GM19035 (cell line): ENCODE data around the gene TPSD1.
"Not testable (repeated sequence)": the region's sequence is repeated elsewhere in the genome, so short reads cannot be mapped to it uniquely, and the experiment has no call there.

Experiments used
- ATAC-seq: cut with Tn5 transposase; IDR thresholded peaks from one replicate; pipeline ENCODE4 v1.9.1; 2021; ENCODE audit not compliant: unreplicated experiment

Gene TPSD1

DNA sequence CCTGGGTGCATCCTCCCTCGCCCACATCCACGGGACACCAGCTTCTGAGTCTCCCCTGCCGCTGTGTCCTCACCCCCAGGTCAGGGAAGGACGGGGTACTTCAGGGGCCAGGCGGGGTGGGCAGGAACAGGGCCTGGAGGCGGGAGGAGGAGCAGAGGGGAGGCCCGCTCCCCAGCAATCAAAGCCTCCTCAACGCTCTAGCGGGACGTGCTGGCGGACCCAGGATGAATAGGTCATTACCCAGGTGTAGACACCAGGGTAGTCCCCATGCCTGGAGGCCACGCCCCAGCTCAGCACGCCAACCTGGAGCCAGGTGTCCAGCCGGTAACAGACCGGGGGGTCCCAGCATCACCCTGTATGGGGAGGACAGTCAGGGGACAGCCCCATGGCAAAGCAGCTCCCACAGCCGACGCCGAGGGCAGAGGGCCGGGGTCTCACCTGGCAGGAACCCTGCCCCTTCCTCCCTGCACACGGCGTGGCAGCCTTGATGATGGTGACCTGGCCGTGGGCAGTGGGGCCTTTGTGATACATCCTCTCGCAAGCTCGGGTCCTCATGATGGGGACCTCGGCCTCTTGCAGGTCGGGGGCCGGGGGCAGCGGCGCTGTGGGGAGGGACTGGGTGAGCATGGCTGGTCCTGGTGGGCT, 24.2 kb downstream of the TPSD1 start:
- ATAC-seq: no peak

DNA sequence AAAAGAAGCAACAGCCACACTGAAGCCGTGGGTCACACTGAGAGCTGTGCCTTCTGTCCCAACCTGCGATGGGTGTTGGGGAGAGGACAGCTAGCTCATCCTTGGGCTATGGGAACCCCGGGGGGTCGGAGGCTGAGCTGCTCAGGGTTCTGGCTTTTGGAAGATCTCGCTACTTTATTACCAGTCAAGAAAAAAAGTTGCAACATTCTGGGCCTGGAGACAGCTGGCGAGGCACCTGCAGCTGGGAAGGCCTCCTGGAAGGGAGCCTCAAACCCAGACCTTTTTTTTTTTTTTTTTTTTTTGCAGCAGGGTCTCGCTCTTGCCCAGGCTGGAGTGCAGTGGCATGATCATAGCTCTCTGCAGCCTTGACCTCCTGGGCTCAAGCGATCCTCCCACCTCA, 24.9 kb downstream of the TPSD1 start:
- ATAC-seq: no peak

DNA sequence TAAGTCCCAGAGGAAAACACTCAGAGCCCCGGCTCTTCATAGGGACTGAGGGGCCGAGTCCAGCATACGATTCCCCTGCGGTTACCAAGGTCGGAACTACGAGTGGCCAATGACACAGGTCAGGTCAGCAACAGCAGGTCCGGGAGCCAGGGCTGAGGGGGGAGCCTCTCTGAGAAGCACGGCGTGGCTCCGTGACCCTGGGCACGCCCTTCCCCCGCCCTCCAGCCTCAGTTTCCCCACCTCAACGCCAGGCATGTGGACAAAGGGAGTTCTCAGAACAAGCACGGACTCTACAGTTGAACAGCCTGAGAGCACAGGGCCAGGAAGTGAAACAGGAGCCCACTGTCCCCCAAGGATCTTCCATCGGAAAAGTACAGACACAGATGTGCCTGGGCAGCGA, 25.6 kb downstream of the TPSD1 start:
- ATAC-seq: no peak

DNA sequence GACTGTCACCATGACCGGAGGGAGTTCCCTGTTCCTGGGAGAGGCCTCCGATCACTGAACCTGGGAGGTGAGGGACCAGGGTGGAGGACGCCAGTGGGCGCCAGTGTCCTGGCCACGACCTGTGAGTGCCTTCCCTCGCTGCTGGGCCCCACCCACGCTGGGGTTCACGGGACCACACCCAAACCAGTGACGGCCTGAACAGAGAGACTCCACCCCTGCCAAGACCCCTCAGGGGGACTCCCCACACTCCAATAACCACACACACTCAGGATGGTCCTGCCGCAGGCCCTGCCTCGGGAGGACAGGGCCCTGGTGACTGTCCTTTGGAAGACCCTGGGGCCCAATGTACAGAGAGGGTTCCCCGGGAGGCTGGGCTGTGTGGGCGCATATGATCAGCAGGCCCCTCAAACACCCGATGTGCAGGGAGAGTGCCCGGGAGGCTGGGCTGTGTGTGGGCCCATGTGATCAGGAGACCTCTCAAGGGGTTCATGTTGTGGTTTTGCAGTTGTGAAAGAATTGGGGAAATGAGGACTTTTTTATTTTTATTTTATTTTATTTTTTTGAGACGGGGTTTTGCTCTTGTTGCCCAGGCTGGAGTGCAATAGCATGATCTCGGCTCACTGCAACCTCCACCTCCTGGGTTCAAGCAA, 26.6 kb downstream of the TPSD1 start:
- ATAC-seq: no peak

DNA sequence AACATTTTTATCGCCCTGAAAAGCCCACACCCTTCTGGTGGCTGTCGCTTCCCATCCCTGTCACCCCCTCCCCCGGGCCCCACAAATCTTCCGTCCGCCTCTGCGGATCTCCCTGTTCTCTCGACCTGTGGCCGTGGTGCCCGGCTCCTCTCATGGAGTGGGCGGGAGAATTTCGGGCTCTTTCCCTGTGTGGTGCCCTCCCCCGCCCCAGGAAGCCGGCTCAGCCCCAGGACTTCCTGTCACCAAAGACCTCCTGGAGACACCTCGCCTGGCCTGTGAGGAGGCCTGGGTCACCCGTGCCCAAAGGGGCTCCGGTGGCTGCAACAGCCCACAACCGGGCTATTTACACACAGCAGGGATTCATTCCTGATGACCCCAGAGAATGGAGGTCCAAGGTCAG, 27.4 kb downstream of the TPSD1 start:
- no peak for ATAC-seq

DNA sequence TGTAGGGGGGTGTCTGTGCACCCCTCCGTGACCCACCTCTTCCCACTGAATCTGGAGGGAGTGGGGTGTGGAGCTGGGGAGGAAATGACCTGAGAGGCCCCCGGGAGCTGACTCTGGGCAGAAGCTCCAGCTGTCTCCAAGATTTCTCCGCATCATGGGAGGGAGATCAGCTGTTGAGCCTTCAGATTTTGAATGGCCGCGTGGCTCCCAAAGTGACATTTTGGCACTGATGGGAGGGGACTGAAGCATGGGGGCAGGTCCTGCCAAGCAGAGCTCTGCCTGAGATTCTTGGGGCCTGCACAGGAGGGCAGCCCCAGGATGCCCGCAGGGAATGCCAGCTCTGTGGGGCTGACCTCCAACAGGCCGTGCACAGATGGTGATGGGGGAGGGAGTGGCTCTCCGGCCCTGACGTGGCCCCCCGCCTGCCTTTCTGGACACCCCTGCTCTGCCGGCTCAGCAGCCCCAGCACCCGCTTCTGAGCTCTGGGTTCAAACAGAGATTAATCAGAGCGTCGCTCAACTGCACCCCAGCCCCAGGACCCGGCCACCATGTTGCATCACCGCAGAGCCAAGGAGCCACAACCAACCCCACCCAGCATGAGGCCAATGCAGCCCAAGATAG, 28.2 kb downstream of the TPSD1 start:
- no peak for ATAC-seq

DNA sequence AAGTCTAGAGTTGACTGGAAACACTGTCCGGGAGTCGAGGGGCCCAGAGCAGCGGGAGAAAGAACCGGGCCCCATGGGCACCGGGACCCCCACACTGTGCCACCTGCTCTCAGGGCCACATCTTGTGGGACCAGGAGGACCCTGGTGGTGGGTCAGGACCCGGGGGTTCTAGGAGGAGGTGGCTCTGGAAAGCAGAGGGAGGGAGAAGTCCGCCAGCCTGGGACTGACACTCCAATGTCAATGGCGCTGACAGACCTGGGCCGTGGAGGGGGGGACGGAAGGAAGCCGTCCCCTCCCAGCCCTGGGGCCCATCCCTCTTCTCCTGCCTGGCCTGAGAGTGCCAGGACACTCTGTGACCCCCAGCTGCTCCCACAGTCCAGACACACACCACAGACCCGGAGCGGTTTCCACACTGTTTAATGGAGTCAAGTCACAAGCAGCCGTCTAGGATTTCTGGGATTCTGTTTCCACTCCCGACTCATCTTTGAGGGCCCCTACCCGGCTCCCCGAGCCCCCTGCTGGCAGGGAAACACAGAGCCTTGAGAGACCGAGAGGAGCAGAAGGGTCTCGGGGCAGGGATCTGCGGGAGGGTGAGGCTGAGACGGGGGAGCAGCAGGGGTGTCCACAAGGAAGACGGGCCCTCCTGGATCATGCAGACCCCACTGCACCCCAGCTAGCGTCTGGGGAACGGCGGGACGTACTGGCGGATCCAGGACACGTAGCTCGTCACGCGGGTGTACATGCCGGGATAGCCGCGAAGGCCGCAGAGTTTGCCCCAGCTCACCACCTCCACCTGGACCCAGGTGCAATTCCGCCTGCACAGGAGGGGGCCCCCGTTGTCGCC, 30.0 kb downstream of the TPSD1 start:
- no peak for ATAC-seq

DNA sequence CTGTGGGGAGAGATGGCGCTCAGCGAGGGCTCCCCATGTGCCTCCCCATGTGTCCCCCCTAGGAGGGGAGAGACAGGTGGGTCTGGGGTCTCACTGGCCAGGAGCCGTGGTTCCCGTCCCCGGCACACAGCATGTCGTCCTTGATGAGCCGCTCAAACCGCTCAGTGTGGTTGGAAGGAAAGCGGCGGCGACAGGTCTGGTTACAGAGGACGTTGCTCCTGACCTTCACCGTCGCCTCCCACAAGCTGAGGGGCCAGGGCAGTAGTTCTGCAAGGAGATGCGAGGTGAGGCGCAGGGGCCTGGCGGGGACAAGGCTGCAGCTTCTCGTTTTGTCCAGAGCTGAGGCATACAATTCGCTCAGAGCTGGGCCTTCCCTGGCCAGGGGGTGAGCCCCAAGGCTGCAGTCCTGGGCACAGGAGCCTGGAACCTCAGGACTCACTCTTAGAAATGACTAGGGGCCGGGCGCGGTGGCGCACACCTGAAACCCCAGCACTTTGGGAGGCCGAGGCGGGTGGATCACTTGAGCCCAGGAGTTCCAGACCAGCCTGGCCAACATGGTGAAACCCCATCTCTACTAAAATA, 30.7 kb downstream of the TPSD1 start:
- ATAC-seq: no peak

DNA sequence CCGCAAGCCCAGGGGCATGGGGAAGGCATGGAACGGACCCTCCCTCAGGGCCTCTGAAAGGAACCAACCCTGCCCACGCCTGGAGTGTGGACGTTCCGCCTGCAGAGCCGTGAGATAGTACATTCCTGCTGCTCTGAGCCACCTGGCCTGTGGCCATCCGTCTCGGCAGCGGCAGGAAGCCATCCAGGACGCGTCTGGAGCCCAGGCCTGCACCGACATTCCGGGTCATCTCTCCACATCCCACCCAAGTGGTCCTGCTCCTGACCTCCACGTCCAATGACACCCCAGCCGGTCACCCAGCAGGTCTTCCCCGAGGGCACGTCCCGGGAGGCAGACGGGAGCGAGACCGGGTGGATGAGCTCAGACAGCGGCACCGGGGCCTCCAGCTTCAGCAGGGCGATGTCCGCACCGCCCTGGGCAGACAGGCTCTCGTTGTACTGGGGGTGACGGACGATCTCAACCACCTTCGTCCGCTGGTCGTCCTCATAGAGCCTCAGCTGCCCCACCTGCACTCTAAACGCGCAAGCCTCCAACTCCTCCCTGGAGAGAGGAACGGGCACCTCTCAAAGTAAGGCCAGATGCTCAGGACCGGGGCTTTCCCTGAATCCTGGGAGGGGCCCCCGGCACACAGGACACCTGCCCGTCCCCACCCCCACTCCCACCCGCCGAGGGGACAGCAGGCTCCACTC, 32.3 kb downstream of the TPSD1 start:
- ATAC-seq: no peak

DNA sequence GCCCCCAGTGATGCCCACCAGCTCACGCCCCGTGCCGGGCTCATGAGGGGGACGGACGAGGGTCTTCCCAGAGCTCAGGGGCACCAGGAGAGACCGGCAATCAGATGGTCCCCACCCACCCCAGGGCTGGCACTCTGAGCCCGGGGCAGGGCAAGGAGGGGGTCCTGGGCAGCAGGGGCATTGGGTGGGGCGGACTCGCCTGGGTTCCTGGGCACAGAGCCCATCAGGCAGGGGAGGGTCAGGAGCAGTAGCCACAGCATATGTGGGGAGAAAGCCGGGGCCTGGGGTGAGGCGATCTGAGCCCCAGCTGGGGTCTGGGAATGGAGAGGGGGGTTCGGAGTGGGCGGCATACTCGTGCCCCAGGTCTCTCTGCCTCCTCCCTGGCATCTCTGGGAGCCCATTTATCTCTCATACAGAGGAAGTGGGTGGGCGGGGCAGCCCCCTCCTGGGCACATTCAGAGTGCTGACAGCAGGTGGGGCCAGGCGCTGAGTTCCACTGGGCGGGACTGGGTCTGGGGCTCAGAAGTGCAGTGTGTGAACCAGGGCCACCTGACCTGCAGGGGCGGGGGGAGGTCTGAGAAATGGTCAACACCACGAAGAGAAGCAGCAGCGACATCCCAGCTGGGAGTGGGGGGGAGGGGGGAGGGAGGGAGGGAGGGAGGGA, 33.1 kb downstream of the TPSD1 start:
- ATAC-seq: no peak

DNA sequence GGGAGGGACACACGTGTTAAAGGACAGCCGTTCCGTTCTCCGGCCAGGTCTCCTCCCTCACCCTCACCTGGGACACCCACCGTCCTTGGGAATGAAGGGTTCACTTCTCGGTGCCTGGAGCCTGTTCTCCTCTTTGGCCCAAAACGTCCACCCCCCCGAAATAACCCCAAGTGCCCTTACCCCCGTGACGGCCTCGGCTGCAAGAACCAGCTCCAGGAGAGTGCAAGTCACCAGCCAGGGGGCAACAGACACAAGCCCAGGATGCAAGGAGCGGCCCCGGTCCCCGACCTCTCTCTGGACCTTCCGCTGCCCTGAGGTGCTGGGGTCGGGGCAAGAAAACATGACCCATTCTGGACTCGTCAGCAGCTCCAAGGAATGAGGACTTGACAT, 33.6 kb downstream of the TPSD1 start:
- no peak for ATAC-seq

DNA sequence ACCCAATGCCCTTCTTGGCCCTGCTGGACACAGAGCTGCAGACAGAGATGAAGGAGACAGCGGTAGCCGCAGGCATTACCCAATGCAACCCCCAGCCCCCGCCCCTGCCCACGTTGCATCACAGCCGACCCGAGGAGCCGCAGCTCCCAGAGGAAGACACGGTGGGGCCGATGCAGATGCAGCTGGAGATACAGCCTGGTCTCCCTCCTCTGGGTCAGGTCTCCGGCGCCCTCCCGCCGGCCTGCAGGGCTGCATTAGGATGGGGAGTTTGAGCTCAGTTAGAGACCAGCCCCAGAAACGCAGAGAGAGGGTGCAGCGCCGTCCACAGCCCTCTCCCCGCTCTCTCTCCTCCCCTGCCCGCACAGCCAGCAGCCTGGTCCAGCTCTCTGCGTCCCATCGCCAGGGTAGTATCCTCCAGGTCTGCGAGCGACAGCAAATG, 34.2 kb downstream of the TPSD1 start:
- no peak for ATAC-seq

DNA sequence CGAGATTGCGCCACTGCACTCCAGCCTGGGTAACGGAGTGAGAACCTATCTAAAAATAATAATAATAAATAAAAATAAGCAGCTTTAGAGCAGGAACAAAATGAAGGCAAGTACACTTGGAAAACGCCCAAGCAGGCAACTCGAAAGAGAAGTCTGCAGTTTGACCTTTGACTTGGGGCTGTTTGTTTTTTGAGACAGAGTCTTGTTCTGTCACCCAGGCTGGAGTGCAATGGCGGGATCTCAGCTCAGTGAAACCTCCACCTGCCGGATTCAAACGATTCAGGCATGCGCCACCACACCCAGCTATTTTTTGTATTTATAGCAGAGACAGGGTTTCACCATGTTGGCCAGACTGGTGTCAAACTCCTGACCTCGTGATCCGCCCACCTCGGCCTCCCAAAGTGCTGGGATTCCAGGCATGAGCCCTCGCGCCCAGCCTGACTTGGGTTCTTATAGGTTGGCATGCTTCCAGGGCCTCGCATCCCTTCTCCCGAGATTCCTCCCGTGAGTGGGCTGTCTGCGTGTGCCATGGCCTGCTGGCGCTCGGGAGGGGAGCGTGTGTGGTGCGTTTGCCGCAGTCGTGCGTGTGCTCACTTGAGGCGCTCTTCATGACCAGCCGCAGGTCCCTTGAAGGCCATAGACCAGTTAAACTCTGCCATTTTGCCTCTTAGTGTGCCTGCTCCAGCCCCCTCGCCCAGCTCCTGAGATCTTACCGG, 35.1 kb downstream of the TPSD1 start:
- ATAC-seq: no peak

DNA sequence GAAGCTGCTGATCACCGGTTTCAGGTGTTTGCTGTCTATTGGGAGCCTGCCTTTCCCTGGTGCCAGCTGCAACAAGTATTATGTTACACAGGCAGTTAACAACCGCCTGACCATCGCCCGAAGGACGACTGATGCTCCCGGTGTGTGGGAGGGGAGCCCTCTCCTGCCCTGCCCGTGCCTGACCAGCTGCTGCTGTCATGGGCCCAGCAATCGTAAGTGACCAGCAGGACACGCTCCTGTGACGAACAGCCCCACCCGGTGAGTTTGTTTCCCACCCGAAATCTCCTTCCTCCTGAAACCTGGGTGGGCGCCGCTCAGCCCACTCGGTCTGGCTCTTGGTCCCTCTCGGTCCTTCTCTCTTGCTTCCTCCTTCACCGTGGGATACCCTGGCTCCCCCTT, 35.7 kb downstream of the TPSD1 start:
- no peak for ATAC-seq

DNA sequence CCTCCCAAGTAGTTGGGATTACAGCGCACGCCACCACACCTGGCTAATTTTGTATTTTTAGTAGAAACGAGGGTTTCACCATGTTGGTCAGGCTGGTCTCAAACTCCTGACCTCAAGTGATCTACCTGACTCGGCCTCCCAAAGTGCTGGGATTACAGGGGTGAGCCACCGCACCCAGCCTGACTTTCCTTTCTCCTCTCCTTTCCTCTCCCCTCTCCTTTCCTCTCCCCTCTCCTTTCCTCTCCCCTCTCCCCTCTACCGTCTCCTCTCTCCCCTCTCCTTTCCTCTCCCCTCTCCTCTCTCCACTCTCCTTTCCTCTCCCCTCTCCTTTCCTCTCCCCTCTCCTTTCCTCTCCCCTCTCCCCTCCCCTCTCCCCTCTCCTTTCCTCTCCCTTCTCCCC, 36.3 kb downstream of the TPSD1 start:
- ATAC-seq: not testable (repeated sequence)

DNA sequence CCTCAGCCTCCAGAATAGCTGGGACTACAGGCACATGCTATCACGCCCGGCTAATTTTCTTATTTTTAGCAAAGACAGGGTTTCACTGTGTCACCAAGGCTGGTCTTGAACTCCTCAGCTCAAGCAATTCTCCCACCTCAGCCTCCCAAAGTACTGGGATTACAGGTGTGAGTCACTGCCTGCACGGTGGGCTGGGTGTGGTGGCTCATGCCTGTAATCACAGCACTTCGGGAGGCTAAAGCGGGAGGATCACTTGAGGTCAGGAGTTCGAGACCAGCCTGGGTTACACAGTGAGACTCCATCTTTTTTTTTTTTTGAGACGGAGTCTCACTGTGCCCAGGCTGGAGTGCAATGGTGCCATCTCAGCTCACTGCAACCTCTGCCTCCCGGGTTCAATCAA, 36.9 kb downstream of the TPSD1 start:
- ATAC-seq: not testable (repeated sequence)

DNA sequence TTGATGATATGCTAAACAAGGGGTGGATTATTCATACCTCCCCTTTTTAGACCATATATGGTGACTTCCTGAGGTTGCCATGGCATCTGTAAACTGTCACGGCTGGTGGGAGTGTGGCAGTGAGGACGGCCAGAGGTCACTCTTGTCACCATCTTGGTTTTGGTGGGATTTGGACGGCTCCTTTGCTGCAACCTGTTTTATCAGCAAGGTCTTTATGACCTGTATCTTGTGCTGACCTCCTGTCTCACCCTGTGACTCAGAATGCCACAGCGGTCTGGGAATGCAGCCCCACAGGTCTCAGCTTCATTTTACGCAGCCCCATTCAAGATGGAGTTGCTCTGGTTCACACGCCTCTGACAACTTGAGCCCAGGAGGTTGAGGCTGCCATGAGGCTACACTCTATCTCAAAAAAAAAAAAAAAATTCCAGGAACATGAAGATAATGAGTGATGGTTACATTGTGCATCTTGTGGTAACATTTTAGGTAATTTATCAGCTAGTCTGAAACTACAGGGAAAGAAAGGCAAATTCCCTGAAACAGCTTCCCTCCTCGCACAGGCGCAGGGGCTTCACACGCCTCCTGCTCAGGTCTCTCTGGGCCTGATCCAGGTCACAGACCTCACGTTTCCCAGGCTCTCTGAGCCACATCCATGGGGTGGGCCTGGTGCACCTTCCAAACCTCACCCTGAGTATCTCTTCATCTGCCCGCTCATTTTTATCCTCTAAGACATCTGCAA, 38.2 kb downstream of the TPSD1 start:
- ATAC-seq: no peak

DNA sequence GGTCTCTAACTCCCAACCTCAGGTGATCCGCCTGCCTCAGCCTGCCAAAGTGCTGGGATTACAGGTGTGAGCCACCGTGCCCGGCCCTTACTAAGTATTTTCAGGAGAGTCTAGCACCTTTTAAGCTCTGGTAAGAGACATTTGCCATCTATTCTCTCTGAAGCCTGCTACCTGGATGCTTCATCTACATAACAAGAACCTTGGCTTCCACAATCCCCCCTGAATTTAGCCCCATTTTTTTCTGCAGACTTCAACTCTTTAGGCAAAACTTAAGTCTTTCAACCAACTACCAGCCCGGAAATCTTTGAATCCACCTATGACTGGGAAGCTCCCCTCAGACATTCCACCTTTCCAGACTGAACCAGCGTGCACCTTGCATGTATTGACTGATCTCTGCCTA, 39.6 kb downstream of the TPSD1 start:
- no peak for ATAC-seq

DNA sequence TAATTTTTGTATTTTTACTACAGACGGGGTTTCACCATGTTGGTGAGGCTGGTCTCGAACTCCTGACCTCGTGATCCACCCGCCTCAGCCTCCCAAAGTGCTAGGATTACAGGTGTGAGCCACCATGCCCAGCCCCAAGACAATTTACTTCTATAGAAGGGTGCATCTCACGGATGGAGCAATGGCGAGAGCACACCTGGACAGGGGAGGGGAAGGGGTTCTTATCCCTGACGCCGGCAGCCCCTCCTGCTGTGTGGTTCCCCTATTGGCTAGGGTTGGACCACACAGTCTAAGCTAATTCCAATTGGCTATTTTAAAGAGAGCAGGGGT, 40.8 kb downstream of the TPSD1 start:
- not testable (repeated sequence) for ATAC-seq
